HepG2 (cell line): Measurements from ENCODE around the gene SP7. TPM values are rescaled to one million over a fixed set of nuclear protein-coding genes. Genes with fewer than 3 reads are reported as not detected.
A peak's percentile ranks its signal among the peaks of the same experiment; 100 is the strongest.

Source experiments
- AHR ChIP-seq: IDR thresholded peaks from 2 replicates; pipeline ENCODE4 v1.6.1; 2018; ENCODE audit warnings: missing genetic modification reagents, missing compliant biosample characterization
- BRCA1 ChIP-seq: sonication (generic); formaldehyde crosslinking; IDR thresholded peaks from 2 replicates; pipeline ENCODE4 v1.4.0; 2020; ENCODE audit warnings: missing genetic modification reagents
- GATA4 ChIP-seq: sonication (generic); IDR thresholded peaks from 2 replicates; pipeline ENCODE4 v1.6.1; 2016; ENCODE audit warnings: antibody characterized with exemption, low read depth, borderline replicate concordance
- HMG20A ChIP-seq: IDR thresholded peaks from 2 replicates; pipeline ENCODE4 v1.6.1; 2016; ENCODE audit warnings: borderline replicate concordance
- ISX ChIP-seq: sonication (generic); formaldehyde crosslinking; conservative IDR thresholded peaks from 2 replicates; pipeline ENCODE4 v1.5.0; 2020; ENCODE audit warnings: missing genetic modification reagents
- KAT2B ChIP-seq: fragments of 150-350 bp; IDR thresholded peaks from 2 replicates; pipeline ENCODE4 v1.6.1; 2014; ENCODE audit warnings: low read depth, low read length, borderline replicate concordance
- MAF1 ChIP-seq: sonication (generic); formaldehyde crosslinking; IDR thresholded peaks from 2 replicates; pipeline ENCODE4 v1.5.0; 2020; ENCODE audit warnings: missing genetic modification reagents, borderline replicate concordance
- MAFF ChIP-seq: IDR thresholded peaks from 2 replicates; pipeline ENCODE4 v1.6.1; 2011; ENCODE audit warnings: low read depth, low read length, improper control_type of control experiment
- MED8 ChIP-seq: sonication (generic); formaldehyde crosslinking; IDR thresholded peaks from 2 replicates; pipeline ENCODE4 v1.8.1; 2023; ENCODE audit warnings: mild to moderate bottlenecking, missing genetic modification reagents; ENCODE audit not compliant: insufficient replicate concordance
- MEIS2 ChIP-seq: sonication (generic); formaldehyde crosslinking; IDR thresholded peaks from 2 replicates; pipeline ENCODE4 v1.9.0; 2021; ENCODE audit warnings: mild to moderate bottlenecking, missing genetic modification reagents
- MTF2 ChIP-seq: sonication (generic); formaldehyde crosslinking; IDR thresholded peaks from 2 replicates; pipeline ENCODE4 v1.5.0; 2020; ENCODE audit warnings: missing genetic modification reagents, borderline replicate concordance
- PRPF4 ChIP-seq: fragments of 200-400 bp; formaldehyde crosslinking; IDR thresholded peaks from 2 replicates; pipeline ENCODE4 v1.6.1; 2016; ENCODE audit warnings: low read length, low read depth; ENCODE audit not compliant: poor library complexity, severe bottlenecking
- RBAK ChIP-seq: sonication (generic); formaldehyde crosslinking; IDR thresholded peaks from 2 replicates; pipeline ENCODE4 v1.5.1; 2020; ENCODE audit warnings: mild to moderate bottlenecking, missing genetic modification reagents
- REPIN1 ChIP-seq: sonication (generic); formaldehyde crosslinking; IDR thresholded peaks from 2 replicates; pipeline ENCODE4 v1.8.0; 2022; ENCODE audit warnings: missing genetic modification reagents, low read depth, mild to moderate bottlenecking, borderline replicate concordance
- SALL1 ChIP-seq: sonication (generic); formaldehyde crosslinking; IDR thresholded peaks from 2 replicates; pipeline ENCODE4 v1.8.0; 2022; ENCODE audit warnings: mild to moderate bottlenecking, missing genetic modification reagents
- SMAD3 ChIP-seq: sonication (generic); formaldehyde crosslinking; IDR thresholded peaks from 2 replicates; pipeline ENCODE4 v1.4.0; 2020; ENCODE audit warnings: missing genetic modification reagents
- SMC3 ChIP-seq: IDR thresholded peaks from 2 replicates; pipeline ENCODE4 v1.6.1; 2011; ENCODE audit warnings: low read length, improper control_type of control experiment
- STAG1 ChIP-seq: sonication (generic); formaldehyde crosslinking; IDR thresholded peaks from 2 replicates; pipeline ENCODE4 v1.4.0; 2020; ENCODE audit warnings: missing genetic modification reagents
- TAF1 ChIP-seq: sonication (generic); formaldehyde crosslinking; IDR thresholded peaks from 2 replicates; pipeline ENCODE4 v1.4.0; 2020; ENCODE audit warnings: missing genetic modification reagents
- TSC22D2 ChIP-seq: sonication (generic); formaldehyde crosslinking; IDR thresholded peaks from 2 replicates; pipeline ENCODE4 v1.5.1; 2020; ENCODE audit warnings: missing genetic modification reagents, mild to moderate bottlenecking, borderline replicate concordance
- ZNF263 ChIP-seq: sonication (generic); formaldehyde crosslinking; IDR thresholded peaks from 2 replicates; pipeline ENCODE4 v1.4.0; 2020; ENCODE audit warnings: missing genetic modification reagents
- ZNF557 ChIP-seq: sonication (generic); formaldehyde crosslinking; IDR thresholded peaks from 2 replicates; pipeline ENCODE4 v1.4.0; 2020; ENCODE audit warnings: missing genetic modification reagents
- ZNF598 ChIP-seq: sonication (generic); formaldehyde crosslinking; IDR thresholded peaks from 2 replicates; pipeline ENCODE4 v1.5.1; 2020; ENCODE audit warnings: mild to moderate bottlenecking, missing genetic modification reagents, borderline replicate concordance
- polyA plus RNA-seq, 8 experiments: library from polyadenylated mRNA; depleted of rRNA in 3 of 8; stranded (reverse) in 7 of 8; unstranded in 1 of 8; fragments of >200 nt; fragmentation: Illumina TruSeq in 4 of 8; extraction: Trizol in 4 of 8; gene quantifications; 2 replicates each; pipeline versions ENCODE4 v1.2.1 to v1.2.3, GENCODE V29; 2011 to 2016; ENCODE audit warnings: low read depth in 4 of 8, missing spikeins in 1 of 8, mixed read lengths in 1 of 8; ENCODE audit not compliant: insufficient read depth in 1 of 8
- total RNA-seq, 5 experiments: library from RNA; depleted of rRNA; stranded (reverse); fragments of >200 nt; fragmentation: Illumina TruSeq; extraction: Trizol; gene quantifications; 2 replicates each; pipeline ENCODE4 v1.2.3, GENCODE V29; 2016; ENCODE audit warnings: low read depth in 1 of 5
- TF ChIP-seq, protein P1 (sequence below): sonication (generic); formaldehyde crosslinking; IDR thresholded peaks from 2 replicates; pipeline ENCODE4 v1.5.1; 2020; ENCODE audit warnings: missing genetic modification reagents, mild to moderate bottlenecking, borderline replicate concordance
- TF ChIP-seq, protein P2 (sequence below): sonication (generic); formaldehyde crosslinking; IDR thresholded peaks from 2 replicates; pipeline ENCODE4 v1.5.0; 2020; ENCODE audit warnings: mild to moderate bottlenecking, missing genetic modification reagents, moderate library complexity
- TF ChIP-seq, protein P3 (sequence below): sonication (generic); formaldehyde crosslinking; IDR thresholded peaks from 2 replicates; pipeline ENCODE4 v1.4.0; 2020; ENCODE audit warnings: missing genetic modification reagents

Gene SP7
- total and polyA plus RNA-seq, 2 of the 13 experiments (the other 11 are each of a cell fraction or from before 2014, with no cell fraction given) = not detected

DNA sequence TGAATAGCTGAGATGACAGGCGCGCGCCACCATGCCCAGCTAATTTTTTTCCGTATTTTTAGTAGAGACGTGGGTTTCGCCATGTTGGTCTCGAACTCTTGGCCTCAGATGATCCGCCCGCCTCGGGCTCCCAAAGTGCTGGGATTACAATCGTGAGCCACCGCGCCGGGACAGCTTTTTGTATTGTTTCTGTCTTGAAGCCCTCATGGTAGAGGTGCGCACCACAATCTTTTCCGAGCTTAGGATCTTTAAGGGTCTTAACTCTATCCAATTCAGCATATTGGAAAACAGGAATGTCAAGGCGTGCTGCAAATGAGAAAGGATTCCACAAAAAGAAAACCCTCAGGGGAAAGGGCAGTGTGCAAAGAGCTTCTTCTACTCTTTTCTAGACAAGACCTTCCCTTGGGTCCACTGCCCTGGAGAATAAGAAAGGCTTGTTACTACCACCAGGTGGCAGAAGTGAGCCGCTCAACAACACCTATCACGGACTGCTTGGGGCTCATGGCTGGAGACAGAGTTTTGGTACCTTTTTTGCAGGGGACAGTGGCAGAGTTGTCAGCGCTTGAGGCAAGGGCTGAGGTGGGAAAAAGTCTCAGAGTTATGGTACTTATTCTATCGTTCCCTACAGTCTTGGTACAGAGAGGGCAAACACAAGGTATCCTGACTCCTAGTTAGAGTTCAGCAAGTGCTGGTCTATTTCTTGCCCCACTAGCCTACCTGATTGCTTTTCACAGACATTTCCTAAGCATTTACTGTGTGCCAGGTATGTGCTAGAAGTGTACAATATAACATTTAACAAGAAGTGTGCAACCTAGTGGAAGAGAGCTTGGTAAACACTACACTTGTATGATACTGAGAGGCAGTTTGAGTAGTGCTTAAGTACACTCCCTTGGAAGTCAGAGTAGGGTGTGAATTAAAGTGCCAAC lies 16.4 kb upstream of the SP7 start (continued):
- TF ChIP-seq MEIS2 (CRISPR knock-in tag) = no peak
- TF ChIP-seq MED8 (CRISPR knock-in tag) = no peak
- no peak for TF ChIP-seq MTF2
- TF ChIP-seq ISX (CRISPR knock-in tag) = no peak
- TF ChIP-seq, protein P1, sequence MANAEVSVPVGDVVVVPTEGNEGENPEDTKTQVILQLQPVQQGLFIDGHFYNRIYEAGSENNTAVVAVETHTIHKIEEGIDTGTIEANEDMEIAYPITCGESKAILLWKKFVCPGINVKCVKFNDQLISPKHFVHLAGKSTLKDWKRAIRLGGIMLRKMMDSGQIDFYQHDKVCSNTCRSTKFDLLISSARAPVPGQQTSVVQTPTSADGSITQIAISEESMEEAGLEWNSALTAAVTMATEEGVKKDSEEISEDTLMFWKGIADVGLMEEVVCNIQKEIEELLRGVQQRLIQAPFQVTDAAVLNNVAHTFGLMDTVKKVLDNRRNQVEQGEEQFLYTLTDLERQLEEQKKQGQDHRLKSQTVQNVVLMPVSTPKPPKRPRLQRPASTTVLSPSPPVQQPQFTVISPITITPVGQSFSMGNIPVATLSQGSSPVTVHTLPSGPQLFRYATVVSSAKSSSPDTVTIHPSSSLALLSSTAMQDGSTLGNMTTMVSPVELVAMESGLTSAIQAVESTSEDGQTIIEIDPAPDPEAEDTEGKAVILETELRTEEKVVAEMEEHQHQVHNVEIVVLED (CRISPR knock-in tag) = no peak
- no peak for TF ChIP-seq RBAK
- no peak for TF ChIP-seq GATA4
- TF ChIP-seq SMAD3 (CRISPR knock-in tag) = no peak; the same call in 1 of the 2 replicates
- TF ChIP-seq REPIN1 (CRISPR knock-in tag) = peak; percentile 42; the same call in 1 of the 2 replicates
- no peak for TF ChIP-seq MAF1
- peak; percentile 95 for TF ChIP-seq STAG1 (CRISPR knock-in tag)
- TF ChIP-seq, protein P2, sequence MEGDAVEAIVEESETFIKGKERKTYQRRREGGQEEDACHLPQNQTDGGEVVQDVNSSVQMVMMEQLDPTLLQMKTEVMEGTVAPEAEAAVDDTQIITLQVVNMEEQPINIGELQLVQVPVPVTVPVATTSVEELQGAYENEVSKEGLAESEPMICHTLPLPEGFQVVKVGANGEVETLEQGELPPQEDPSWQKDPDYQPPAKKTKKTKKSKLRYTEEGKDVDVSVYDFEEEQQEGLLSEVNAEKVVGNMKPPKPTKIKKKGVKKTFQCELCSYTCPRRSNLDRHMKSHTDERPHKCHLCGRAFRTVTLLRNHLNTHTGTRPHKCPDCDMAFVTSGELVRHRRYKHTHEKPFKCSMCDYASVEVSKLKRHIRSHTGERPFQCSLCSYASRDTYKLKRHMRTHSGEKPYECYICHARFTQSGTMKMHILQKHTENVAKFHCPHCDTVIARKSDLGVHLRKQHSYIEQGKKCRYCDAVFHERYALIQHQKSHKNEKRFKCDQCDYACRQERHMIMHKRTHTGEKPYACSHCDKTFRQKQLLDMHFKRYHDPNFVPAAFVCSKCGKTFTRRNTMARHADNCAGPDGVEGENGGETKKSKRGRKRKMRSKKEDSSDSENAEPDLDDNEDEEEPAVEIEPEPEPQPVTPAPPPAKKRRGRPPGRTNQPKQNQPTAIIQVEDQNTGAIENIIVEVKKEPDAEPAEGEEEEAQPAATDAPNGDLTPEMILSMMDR = peak; percentile 93
- TF ChIP-seq ZNF598 (CRISPR knock-in tag) = no peak
- TF ChIP-seq BRCA1 = no peak
- TF ChIP-seq MAFF = no peak
- no peak for TF ChIP-seq PRPF4
- peak; percentile 22; the same call in 1 of the 2 replicates for TF ChIP-seq HMG20A
- peak; percentile 98 for TF ChIP-seq SMC3
- no peak for TF ChIP-seq AHR (CRISPR knock-in tag)
- TF ChIP-seq, protein P3, sequence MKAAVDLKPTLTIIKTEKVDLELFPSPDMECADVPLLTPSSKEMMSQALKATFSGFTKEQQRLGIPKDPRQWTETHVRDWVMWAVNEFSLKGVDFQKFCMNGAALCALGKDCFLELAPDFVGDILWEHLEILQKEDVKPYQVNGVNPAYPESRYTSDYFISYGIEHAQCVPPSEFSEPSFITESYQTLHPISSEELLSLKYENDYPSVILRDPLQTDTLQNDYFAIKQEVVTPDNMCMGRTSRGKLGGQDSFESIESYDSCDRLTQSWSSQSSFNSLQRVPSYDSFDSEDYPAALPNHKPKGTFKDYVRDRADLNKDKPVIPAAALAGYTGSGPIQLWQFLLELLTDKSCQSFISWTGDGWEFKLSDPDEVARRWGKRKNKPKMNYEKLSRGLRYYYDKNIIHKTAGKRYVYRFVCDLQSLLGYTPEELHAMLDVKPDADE (CRISPR knock-in tag) = no peak
- peak; percentile 24; the same call in 1 of the 2 replicates for TF ChIP-seq SALL1 (CRISPR knock-in tag)
- TF ChIP-seq TSC22D2 (CRISPR knock-in tag) = no peak
- no peak for TF ChIP-seq ZNF263 (CRISPR knock-in tag)
- peak; percentile 18; the same call in 1 of the 2 replicates for TF ChIP-seq TAF1 (CRISPR knock-in tag)
- no peak for TF ChIP-seq ZNF557 (CRISPR knock-in tag)
- TF ChIP-seq KAT2B = no peak
